Memory B cell (primary cell): ENCODE results near the gene PIK3CB.
A peak's percentile ranks its signal among the peaks of the same experiment; 100 is the strongest.

Source experiments
- ATAC-seq: fragments of 150-1000 bp; cut with Tn5 transposase; 2 replicates; pipeline ENCODE4 v1.10.0; 2021; ENCODE audit warnings: low read depth, mild to moderate bottlenecking, moderate library complexity
- DNase-seq, 2 donors: peaks; one replicate each; pipeline ENCODE4 v3.0.0; 2022; ENCODE audit warnings: low spot score in 2 of 2
- H3K27ac Mint-ChIP-seq: one replicate; pipeline ENCODE4 v1.8.0; 2022; ENCODE audit warnings: mild to moderate bottlenecking, moderate library complexity, mixed read lengths
- H3K27me3 Mint-ChIP-seq: one replicate; pipeline ENCODE4 v1.8.0; 2022; ENCODE audit warnings: mixed read lengths
- H3K36me3 Mint-ChIP-seq: one replicate; pipeline ENCODE4 v1.8.0; 2022; ENCODE audit warnings: mild to moderate bottlenecking, mixed read lengths
- H3K4me1 Mint-ChIP-seq: one replicate; pipeline ENCODE4 v1.8.0; 2022; ENCODE audit warnings: mixed read lengths
- H3K4me3 Mint-ChIP-seq: one replicate; pipeline ENCODE4 v1.8.0; 2022; ENCODE audit warnings: mild to moderate bottlenecking, moderate library complexity, mixed read lengths
- H3K9me3 Mint-ChIP-seq: one replicate; pipeline ENCODE4 v1.8.0; 2022; ENCODE audit warnings: mixed read lengths

PIK3CB gene

DNA sequence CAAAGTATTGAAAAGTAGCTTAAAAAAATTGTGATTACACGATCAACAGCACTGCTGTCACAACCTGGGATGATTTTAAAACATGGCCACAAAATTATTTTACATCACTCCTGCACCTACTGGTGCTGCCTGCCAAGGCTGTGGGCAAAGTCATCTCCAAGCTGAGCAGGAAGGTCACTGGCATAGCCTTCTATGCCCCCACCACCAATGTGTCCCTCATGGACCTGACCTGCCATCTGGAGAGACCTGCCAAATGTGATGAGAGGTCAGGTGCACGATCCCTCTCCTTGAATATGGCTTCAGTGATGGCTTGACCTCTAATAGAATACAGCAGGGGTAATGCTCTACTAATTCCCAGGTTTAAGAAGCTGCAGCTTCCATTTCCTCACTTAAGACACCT lies 57.8 kb downstream of the PIK3CB start:
- H3K9me3 Mint-ChIP-seq = no peaks in the 10 kb centered on the region
- H3K27ac Mint-ChIP-seq = no peak overlapping the region
- no peaks in the 10 kb centered on the region for H3K27me3 Mint-ChIP-seq
- no peak overlapping the region for H3K4me3 Mint-ChIP-seq
- DNase-seq (no peak), ATAC-seq (no peak)
- H3K4me1 Mint-ChIP-seq = peaks cover 2% of the 10 kb centered on the region
- peaks cover 15% of the 10 kb centered on the region for H3K36me3 Mint-ChIP-seq

DNA sequence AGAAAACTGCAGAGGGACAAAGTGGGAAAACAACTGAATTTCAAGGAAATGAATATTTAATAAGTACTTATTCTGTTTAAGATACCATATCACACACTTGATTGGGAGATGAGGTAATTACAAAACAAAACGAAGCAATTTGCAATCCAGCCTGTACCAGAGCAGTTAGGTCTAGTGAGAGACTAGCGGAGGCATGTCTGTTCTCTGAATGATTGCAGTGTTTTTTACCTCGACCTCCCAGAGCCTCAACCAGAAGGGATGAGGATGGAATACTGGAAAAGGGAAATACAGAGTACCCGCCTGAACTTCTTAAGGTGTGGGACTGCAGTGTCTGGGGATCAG lies 59.5 kb downstream of the PIK3CB start:
- Mint-ChIP-seq H3K9me3 (no peaks in the 10 kb centered on the region), H3K4me1 (peaks cover 2% of the 10 kb centered on the region), H3K36me3 (peaks cover 15% of the 10 kb centered on the region), H3K4me3 (no peak overlapping the region), H3K27ac (no peak overlapping the region), H3K27me3 (no peaks in the 10 kb centered on the region)
- no peak for DNase-seq
- ATAC-seq = no peak

DNA sequence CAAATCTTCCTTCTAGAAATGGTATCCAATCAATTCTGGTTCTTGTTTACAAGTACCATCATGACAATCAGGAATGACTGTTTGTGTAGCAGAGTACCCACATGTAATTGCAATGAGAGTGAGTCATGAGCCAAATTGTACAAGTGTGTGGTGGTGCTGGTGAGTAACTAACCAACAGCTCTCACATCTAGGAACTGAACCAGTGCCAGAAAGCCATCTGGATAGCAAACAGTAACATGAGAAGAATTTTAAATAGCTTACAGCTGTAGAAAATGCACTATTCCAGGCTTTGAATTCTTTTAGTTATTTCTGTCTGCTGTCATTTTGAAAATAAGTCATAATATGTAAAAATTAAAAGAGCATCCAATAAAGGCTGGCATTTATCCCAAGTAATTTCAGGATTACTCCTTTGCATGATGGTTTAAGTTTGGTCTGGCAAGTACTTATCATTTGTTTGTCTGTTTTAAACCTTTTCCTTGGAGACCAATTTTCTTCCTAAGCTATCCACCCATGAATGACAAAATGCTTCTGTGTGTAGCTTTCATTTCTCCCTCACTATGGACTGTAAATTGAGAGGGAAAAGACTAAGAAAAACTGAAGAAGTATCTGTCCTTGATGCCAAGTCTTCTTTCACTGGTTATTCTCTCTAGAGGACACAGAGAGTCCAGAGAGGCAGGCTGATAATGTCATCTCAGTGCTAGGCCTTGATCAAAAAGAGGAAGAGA lies 60.0 kb downstream of the PIK3CB start:
- H3K4me3 Mint-ChIP-seq = no peak overlapping the region
- H3K4me1 Mint-ChIP-seq = peaks cover 2% of the 10 kb centered on the region
- no peaks in the 10 kb centered on the region for H3K27me3 Mint-ChIP-seq
- DNase-seq (no peak), ATAC-seq (no peak)
- no peaks in the 10 kb centered on the region for H3K9me3 Mint-ChIP-seq
- peaks cover 19% of the 10 kb centered on the region for H3K36me3 Mint-ChIP-seq
- H3K27ac Mint-ChIP-seq = no peak overlapping the region

DNA sequence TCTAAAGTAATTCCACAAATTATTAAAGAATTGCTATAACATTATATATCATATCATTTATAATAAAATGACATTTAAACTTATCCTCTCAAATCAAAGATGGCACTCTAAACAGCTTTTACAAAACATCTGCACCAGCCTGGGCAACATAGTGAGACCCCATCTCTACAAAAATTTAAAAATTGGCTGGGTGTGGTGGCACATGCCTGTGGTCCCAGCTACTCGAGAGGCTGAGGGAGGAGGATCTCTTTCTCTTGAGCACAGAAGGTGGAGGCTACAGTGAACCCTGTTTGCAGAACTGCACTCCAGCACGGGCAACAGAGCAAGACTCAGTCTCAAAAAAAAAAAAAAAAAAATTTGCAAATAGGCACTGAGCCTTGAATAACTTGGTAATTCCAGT lies 63.1 kb downstream of the PIK3CB start:
- Mint-ChIP-seq H3K27ac (no peak overlapping the region), H3K9me3 (no peaks in the 10 kb centered on the region), H3K27me3 (no peaks in the 10 kb centered on the region), H3K4me3 (no peak overlapping the region), H3K4me1 (peaks cover 2% of the 10 kb centered on the region), H3K36me3 (peaks cover 24% of the 10 kb centered on the region)
- no peak for DNase-seq
- no peak for ATAC-seq

DNA sequence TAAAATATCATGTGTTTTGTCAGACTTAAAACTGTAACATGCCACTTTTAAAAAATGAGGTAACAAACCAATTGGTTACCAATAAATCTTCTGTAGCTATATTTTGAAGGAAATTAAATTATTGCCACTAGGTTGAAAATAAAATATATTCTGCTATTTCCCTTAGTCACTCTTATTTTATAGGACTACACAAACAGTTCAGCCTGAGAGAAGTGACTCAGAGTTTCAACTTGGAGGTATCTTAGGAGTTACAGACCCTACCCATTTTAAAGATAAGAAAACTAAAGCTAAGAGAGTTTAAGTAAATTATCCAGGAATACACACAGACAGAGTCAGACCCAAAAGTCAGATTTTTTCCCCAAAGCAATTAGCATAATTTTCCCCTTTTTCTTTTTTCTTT lies 65.1 kb downstream of the PIK3CB start:
- Mint-ChIP-seq H3K27me3 (no peaks in the 10 kb centered on the region), H3K27ac (no peak overlapping the region), H3K36me3 (peaks cover 24% of the 10 kb centered on the region), H3K9me3 (no peaks in the 10 kb centered on the region), H3K4me1 (no peaks in the 10 kb centered on the region), H3K4me3 (no peak overlapping the region)
- no peak for DNase-seq
- no peak for ATAC-seq

DNA sequence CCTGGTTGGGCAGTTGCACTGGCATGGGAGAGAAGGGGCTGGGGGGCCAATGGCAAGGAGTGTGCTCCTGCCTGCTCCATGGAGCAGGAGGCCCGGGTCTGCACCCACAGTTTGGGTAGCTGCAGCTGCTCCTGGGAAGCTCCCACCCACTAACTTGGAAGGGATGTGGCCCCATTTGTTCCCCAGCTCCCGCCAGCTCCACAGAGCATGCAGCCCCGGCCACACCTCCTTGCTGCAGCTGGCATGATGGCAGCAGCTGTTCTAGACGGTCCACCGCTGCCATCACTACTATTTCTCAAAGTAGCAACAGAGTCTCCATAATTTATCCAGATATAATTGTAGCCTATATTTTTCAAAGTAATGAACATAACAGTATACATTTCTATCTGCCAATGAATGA lies 65.8 kb downstream of the PIK3CB start:
- Mint-ChIP-seq H3K27me3 (no peaks in the 10 kb centered on the region), H3K36me3 (peaks cover 25% of the 10 kb centered on the region), H3K4me3 (no peak overlapping the region), H3K27ac (no peak overlapping the region), H3K4me1 (no peaks in the 10 kb centered on the region), H3K9me3 (no peaks in the 10 kb centered on the region)
- ATAC-seq = no peak
- no peak for DNase-seq

DNA sequence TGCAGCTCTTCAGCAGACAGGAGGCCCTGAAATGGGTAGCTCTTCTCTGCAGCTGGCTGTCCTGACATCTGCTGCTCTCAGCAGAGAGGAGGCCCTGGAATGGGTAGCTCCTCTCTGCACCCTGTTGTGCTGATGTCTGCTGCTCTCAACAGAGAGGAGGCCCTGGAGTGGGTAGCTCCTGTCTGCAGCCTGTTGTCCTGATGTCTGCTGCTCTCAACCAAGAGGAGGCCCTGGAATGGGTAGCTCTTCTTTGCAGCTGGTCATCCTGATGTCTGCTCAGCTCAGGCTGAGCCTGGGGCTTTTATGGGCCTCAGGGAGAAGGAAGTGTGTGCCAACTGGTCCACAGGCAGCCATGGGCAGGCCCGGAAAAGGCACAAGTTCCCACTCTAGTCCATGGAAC lies 66.6 kb downstream of the PIK3CB start:
- peaks cover 23% of the 10 kb centered on the region for H3K36me3 Mint-ChIP-seq
- H3K4me3 Mint-ChIP-seq = no peak overlapping the region
- H3K27me3 Mint-ChIP-seq = no peaks in the 10 kb centered on the region
- no peaks in the 10 kb centered on the region for H3K4me1 Mint-ChIP-seq
- H3K9me3 Mint-ChIP-seq = no peaks in the 10 kb centered on the region
- DNase-seq (no peak), ATAC-seq (no peak)
- no peak overlapping the region for H3K27ac Mint-ChIP-seq

DNA sequence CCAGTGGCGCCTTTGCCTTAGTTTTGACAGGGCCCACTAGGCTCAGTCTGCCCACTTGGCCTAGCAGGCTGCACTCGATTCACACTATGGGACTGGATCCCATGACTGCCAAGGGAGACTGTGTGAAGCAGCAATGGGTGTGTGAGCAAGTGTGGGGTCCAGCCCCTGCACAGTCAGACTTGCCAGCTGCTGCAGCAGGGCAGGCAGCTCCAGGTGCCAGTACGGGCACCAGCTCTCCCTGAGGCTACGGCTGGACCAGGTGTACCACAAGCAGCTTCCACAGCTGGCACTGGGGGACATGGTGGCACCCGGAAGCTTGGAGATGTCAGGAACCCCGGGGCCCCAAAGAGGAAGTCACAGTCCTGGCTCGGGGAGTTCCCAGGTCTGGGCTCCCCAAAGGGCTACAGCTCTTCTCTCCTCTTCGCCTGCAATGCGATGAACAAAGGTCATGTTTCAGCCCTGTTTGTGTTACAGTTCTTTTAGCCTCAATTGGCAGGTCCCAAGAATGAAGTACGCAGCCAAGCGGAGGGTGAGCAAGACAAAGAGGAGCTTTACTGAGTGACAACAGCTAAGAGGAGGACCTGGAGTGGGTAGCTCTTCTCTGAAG lies 67.1 kb downstream of the PIK3CB start:
- no peaks in the 10 kb centered on the region for H3K4me1 Mint-ChIP-seq
- H3K36me3 Mint-ChIP-seq = peaks cover 23% of the 10 kb centered on the region
- H3K27ac Mint-ChIP-seq = no peak overlapping the region
- ATAC-seq (no peak), DNase-seq (no peak)
- no peaks in the 10 kb centered on the region for H3K9me3 Mint-ChIP-seq
- H3K27me3 Mint-ChIP-seq = no peaks in the 10 kb centered on the region
- no peak overlapping the region for H3K4me3 Mint-ChIP-seq

DNA sequence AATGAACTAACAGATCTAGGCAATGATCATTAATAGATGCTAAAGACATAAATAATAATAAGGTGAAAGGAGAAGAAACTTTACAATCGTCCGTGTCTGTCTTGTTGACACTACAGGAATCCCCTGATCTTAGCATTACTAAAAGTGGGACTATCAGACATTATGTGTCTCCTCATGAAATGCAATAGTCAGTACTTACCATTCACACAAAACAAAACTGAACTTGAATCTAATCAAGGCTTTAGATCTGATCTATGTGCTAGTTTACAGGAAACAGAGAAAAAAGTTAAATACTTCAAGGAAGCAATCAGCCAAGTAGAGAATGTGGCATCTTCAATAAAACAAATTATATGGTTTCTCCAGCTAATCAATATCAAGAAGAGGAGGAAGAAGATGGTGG lies 73.7 kb downstream of the PIK3CB start:
- DNase-seq = no peak
- Mint-ChIP-seq H3K36me3 (peaks cover 22% of the 10 kb centered on the region), H3K4me1 (peaks cover 3% of the 10 kb centered on the region), H3K27me3 (no peaks in the 10 kb centered on the region), H3K4me3 (no peak overlapping the region), H3K9me3 (peaks cover 1% of the 10 kb centered on the region), H3K27ac (no peak overlapping the region)
- no peak for ATAC-seq

DNA sequence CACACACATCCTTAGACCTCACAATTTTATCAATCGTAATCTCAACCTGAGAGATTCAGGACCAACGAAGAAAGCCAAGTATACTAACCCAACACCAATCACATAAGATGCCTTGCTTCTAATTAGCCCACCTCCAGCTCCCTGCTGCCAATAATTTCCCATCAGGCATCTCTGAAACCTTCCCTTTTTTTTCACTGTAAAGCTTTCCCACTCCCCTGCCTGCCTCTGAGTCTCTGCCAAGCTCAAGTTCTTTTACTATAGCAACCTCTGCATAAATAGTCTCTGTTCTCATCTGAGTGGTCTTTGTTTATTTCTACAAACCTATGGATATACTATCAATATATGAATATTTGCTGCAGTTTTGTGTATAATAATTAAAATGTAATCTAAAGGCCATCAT lies 86.5 kb downstream of the PIK3CB start:
- no peak for ATAC-seq
- Mint-ChIP-seq H3K27me3 (no peaks in the 10 kb centered on the region), H3K9me3 (no peaks in the 10 kb centered on the region), H3K27ac (peak overlapping the region; percentile 12), H3K4me3 (no peak overlapping the region), H3K4me1 (no peaks in the 10 kb centered on the region), H3K36me3 (peaks cover 22% of the 10 kb centered on the region)
- DNase-seq = no peak

DNA sequence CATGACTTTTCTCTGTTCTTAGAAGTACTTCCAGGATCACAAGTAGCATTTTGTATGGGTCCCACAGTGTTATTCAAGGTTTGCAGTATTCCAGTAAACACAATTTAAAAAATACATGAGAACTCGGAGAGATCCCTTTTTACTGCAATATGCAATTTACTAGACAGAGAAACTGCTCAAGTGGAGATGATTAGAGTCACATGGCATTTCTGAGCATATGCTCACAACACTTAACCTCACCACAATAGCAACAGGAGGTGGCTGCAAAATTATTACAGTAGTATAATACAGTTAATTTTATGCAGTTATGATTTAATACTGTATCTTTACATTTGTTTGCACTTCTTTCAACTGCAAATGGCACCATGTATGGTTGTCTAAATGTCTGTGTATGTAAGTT lies 87.5 kb downstream of the PIK3CB start:
- H3K27me3 Mint-ChIP-seq = no peaks in the 10 kb centered on the region
- H3K36me3 Mint-ChIP-seq = peaks cover 18% of the 10 kb centered on the region
- H3K27ac Mint-ChIP-seq = no peak overlapping the region
- ATAC-seq = no peak
- H3K4me3 Mint-ChIP-seq = no peak overlapping the region
- H3K4me1 Mint-ChIP-seq = no peaks in the 10 kb centered on the region
- no peaks in the 10 kb centered on the region for H3K9me3 Mint-ChIP-seq
- no peak for DNase-seq

DNA sequence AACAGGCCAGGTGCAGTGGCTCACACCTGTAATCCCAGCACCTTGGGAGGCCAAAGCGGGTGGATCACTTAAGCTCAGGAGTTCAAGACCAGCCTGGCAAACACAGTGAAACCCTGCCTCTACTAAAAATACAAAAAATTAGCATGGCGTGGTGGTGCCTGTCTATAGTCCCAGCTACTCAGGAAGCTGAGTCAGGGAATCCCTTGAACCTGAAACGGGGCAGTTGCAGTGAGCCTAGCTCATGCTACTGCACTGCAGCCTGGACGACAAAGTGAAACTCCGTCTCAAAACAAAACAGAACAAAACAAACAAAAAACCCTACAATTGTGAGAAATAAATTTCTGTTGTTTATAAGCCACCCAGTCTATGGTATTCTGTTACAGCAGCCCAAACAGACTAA lies 94.7 kb downstream of the PIK3CB start:
- Mint-ChIP-seq H3K4me1 (no peaks in the 10 kb centered on the region), H3K36me3 (peaks cover 27% of the 10 kb centered on the region), H3K9me3 (no peaks in the 10 kb centered on the region), H3K27ac (no peak overlapping the region), H3K4me3 (no peak overlapping the region), H3K27me3 (no peaks in the 10 kb centered on the region)
- ATAC-seq (no peak), DNase-seq (no peak)

DNA sequence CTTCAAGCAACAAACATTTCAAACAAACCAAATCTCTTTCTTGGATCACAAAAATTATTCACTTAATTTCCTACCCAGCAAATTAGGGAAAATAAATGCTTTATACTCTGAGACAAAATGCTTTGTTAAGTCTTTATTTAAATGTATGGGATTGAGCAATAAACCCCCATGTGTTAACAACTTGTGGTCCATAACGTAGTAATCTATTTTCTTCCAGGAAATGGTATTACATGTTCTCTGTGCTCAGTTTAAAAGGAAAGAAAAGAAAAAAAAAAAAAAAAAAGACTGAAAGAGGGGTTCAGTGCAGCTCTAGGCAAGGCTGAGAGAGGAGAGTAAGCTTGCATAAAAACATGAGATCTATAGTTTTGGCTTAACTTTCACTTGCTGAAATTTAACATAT lies 102.3 kb downstream of the PIK3CB start:
- H3K27ac Mint-ChIP-seq = peak overlapping the region; percentile 4
- H3K4me3 Mint-ChIP-seq = no peak overlapping the region
- no peaks in the 10 kb centered on the region for H3K4me1 Mint-ChIP-seq
- no peaks in the 10 kb centered on the region for H3K9me3 Mint-ChIP-seq
- no peaks in the 10 kb centered on the region for H3K27me3 Mint-ChIP-seq
- ATAC-seq = no peak
- peaks cover 23% of the 10 kb centered on the region for H3K36me3 Mint-ChIP-seq
- DNase-seq = no peak

DNA sequence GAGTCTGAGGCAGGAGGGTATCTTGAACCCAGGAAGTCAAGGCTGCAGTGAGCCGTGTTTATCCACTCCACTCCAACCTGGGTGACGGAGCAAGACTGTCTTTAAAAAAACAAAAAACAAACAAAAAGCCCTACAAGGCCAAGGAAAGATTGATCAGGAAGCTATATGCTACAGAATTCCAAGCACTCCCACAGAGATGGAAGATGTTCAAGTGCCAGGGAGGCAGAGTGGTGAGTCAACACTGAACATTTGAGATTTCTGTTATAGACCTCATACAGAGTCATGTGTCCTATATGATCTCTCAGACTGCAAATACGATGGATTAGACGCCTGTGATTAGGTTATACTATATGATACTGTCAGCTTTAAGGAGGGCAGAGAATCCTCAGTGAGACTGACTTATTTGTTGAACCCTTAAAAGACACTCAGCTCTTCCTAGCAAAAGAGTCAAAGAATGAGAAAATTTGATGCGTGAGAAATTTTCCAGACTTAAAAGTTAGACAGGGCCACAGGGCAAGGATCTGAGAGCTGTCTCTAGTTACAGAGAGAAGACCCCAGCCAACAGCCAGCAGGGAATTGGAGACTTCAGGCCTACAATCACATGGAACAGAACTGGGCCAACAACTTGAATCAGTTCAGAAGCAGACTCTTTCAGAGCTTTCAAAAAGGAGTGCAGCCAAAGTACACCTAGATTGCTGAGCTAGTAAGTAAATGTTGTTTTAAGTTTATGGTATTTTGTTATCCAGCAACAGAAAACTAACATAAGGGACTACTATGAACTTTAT lies 107.6 kb downstream of the PIK3CB start:
- Mint-ChIP-seq H3K9me3 (no peaks in the 10 kb centered on the region), H3K27ac (peak overlapping the region; percentile 31), H3K4me1 (no peaks in the 10 kb centered on the region), H3K36me3 (peaks cover 21% of the 10 kb centered on the region), H3K27me3 (no peaks in the 10 kb centered on the region), H3K4me3 (no peak overlapping the region)
- DNase-seq (no peak), ATAC-seq (no peak)
